GM13977 (cell line): ENCODE data around the gene SVEP1.
"Not testable (repeated sequence)": the region's sequence is repeated elsewhere in the genome, so short reads cannot be mapped to it uniquely, and the experiment has no call there.

ENCODE experiments used
- DNase-seq: peaks from one replicate; pipeline ENCODE4 v3.0.0; 2012; ENCODE audit warnings: low spot score
- CTCF ChIP-seq: IDR thresholded peaks from 2 replicates; pipeline ENCODE4 v1.5.1; 2012; ENCODE audit warnings: mild to moderate bottlenecking, control low read depth; ENCODE audit not compliant: insufficient read depth; ENCODE audit errors: extremely low read depth, missing control alignments
- in situ Hi-C: fragments of 300-500 bp; cut with MboI; formaldehyde crosslinking; loops from one replicate; pipeline ENCODE4 v1.12.0; 2022; ENCODE audit warnings: low sequenced_read_pairs, low pct_unique_long_range_greater_than_20kb, mixed read lengths, inconsistent platforms; ENCODE audit not compliant: unreplicated experiment

Gene SVEP1

GRCh38 chr9:110615498-110615897, 36.0 kb upstream of the SVEP1 start:
- no peak for DNase-seq
- in situ Hi-C loops = no loop called here
- TF ChIP-seq CTCF = no peak

- in situ Hi-C loops, DNase-seq: not testable (repeated sequence)
Measured at GRCh38 chr9:110614576-110614975, 35.0 kb upstream of the SVEP1 start.

- TF ChIP-seq CTCF = no peak
- DNase-seq = no peak
- in situ Hi-C loops = no loop called here
Measured at GRCh38 chr9:110606179-110606790, 26.7 kb upstream of the SVEP1 start.

- TF ChIP-seq CTCF = no peak
- in situ Hi-C loops = no loop called here
Measured at GRCh38 chr9:110605565-110605964, 26.0 kb upstream of the SVEP1 start.

GRCh38 chr9:110604171-110604601, 24.6 kb upstream of the SVEP1 start:
- in situ Hi-C loops = no loop called here
- TF ChIP-seq CTCF = no peak
- no peak for DNase-seq

More at GRCh38 chr9:110605565-110605964, 26.0 kb upstream of the SVEP1 start:
- DNase-seq = no peak

- no peak for DNase-seq
- no peak for TF ChIP-seq CTCF
- in situ Hi-C loops = no loop called here
Measured at GRCh38 chr9:110602281-110602680, 22.7 kb upstream of the SVEP1 start.

GRCh38 chr9:110601098-110601497, 21.6 kb upstream of the SVEP1 start:
- no peak for DNase-seq

More at GRCh38 chr9:110601098-110601497, 21.6 kb upstream of the SVEP1 start:
- no peak for TF ChIP-seq CTCF
- in situ Hi-C loops = no loop called here
